ENCODE data around the gene HDAC4. TPM values are rescaled to one million over a fixed set of nuclear protein-coding genes. Genes with fewer than 3 reads are reported as not detected.

Gene HDAC4
- total RNA-seq, 4 donors from 2014 or later, result 21.6 to 72.7 (median 35.2) TPM

- peaks cover 12 to 37% (median 19%) of the 10 kb centered on the region in 3 donors for H3K4me1 ChIP-seq
- WGBS, 2 donors, result 81 to 90% methylated on average over 14 of the region's 14 CpGs
- H3K27ac ChIP-seq, result peak overlapping the region in 3 of 4 donors; percentile 61 to 75 (median 72)
- no peak for DNase-seq
- H3K36me3 ChIP-seq, result peaks cover 17 to 88% (median 21%) of the 10 kb centered on the region in 3 donors
- intact Hi-C loops (cut with DNase I), result no loop called here
- H3K9me3 ChIP-seq, result no peaks in the 10 kb centered on the region
- no peaks in the 10 kb centered on the region for H3K27me3 ChIP-seq
- no peak overlapping the region for H3K4me3 ChIP-seq
- TF ChIP-seq POLR2A (IDR thresholded peaks at IDR 0.05) (no peak), CTCF (IDR thresholded peaks at IDR 0.05) (no peak)
Measured at GRCh38 chr2:239109928-239110545, 290.8 kb downstream of the HDAC4 start.

GRCh38 chr2:239109041-239109927 is 291.5 kb downstream of the HDAC4 start:
- peaks cover 8 to 30% (median 16%) of the 10 kb centered on the region in 3 donors for H3K4me1 ChIP-seq
- 65 to 87% methylated on average over 11 to 14 of the region's 19 CpGs for WGBS, 2 donors
- H3K36me3 ChIP-seq, result peaks cover 21 to 91% (median 22%) of the 10 kb centered on the region in 3 donors
- no peaks in the 10 kb centered on the region for H3K27me3 ChIP-seq
- TF ChIP-seq CTCF (IDR thresholded peaks at IDR 0.05), result no peak
- no peak for TF ChIP-seq POLR2A (IDR thresholded peaks at IDR 0.05)
- no peak for DNase-seq
- H3K27ac ChIP-seq, result peak overlapping the region in 3 of 4 donors; percentile 61 to 75 (median 72)
- no peak overlapping the region for H3K4me3 ChIP-seq
- intact Hi-C loops (cut with DNase I), result no loop called here
- H3K9me3 ChIP-seq, result no peaks in the 10 kb centered on the region

- H3K4me3 ChIP-seq, result no peak overlapping the region
- DNase-seq, result no peak
- no peaks in the 10 kb centered on the region for H3K9me3 ChIP-seq
- peaks cover 0 to 21% (median 8%) of the 10 kb centered on the region in 3 donors for H3K4me1 ChIP-seq
- intact Hi-C loops (cut with DNase I), result no loop called here
- H3K36me3 ChIP-seq, result peaks cover 22 to 93% (median 25%) of the 10 kb centered on the region in 3 donors
- H3K27ac ChIP-seq, result peak overlapping the region in 3 of 4 donors; percentile 29 to 45 (median 34)
- TF ChIP-seq POLR2A (IDR thresholded peaks at IDR 0.05) (no peak), CTCF (IDR thresholded peaks at IDR 0.05) (no peak)
- H3K27me3 ChIP-seq, result no peaks in the 10 kb centered on the region
- WGBS, 2 donors, result 64 to 92% methylated on average over 2 to 4 of the region's 6 CpGs
Measured at GRCh38 chr2:239108459-239108858, 292.4 kb downstream of the HDAC4 start.

GRCh38 chr2:239107936-239108335 is 292.9 kb downstream of the HDAC4 start:
- Histone ChIP-seq H3K9me3 (no peaks in the 10 kb centered on the region), H3K4me1 (peaks cover 0 to 16% (median 6%) of the 10 kb centered on the region in 3 donors), H3K4me3 (no peak overlapping the region), H3K36me3 (peaks cover 22 to 98% (median 28%) of the 10 kb centered on the region in 3 donors), H3K27ac (no peak overlapping the region), H3K27me3 (no peaks in the 10 kb centered on the region)
- WGBS, 2 donors, result 83 to 100% methylated on average over 1 to 2 of the region's 26 CpGs
- intact Hi-C loops (cut with DNase I), result no loop called here
- TF ChIP-seq CTCF (IDR thresholded peaks at IDR 0.05), result no peak
- no peak for TF ChIP-seq POLR2A (IDR thresholded peaks at IDR 0.05)
- no peak for DNase-seq

GRCh38 chr2:239106966-239107365 is 293.9 kb downstream of the HDAC4 start:
- Histone ChIP-seq H3K4me1 (peaks cover 0 to 7% (median 6%) of the 10 kb centered on the region in 3 donors), H3K27ac (no peak overlapping the region), H3K4me3 (no peak overlapping the region), H3K27me3 (no peaks in the 10 kb centered on the region), H3K36me3 (peaks cover 28 to 100% (median 32%) of the 10 kb centered on the region in 3 donors), H3K9me3 (no peaks in the 10 kb centered on the region)
- intact Hi-C loops (cut with DNase I), result no loop called here
- TF ChIP-seq CTCF (IDR thresholded peaks at IDR 0.05), result no peak
- TF ChIP-seq POLR2A (IDR thresholded peaks at IDR 0.05), result no peak
- WGBS, 2 donors, result 88% methylated on average over 3 to 4 of the region's 9 CpGs
- DNase-seq, result no peak
